Measurements from ENCODE around the gene TIMM10B. TPM values are rescaled to one million over a fixed set of nuclear protein-coding genes. Genes with fewer than 3 reads are reported as not detected.

Gene TIMM10B
- total RNA-seq, 1 experiment from 2014 or later = 22.3 TPM

DNA sequence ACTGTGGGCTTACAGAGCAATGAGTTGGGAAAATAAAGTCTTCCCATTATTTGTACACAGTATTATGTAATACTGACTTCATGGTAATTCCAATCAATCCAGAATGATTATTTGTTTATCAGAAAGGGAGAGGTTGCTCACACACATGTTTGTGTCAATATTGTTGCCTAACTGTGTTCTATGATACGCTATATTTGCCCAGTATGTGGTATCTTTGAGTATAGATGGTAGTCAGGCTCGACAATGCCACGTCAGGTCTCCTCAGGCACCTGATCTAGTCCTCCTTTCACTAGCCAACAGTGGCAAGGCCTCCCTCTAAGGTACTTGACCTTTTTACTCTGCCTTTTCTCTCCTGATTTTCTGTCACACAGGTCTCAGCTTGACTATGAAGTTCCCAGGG lies 21.1 kb downstream of the TIMM10B start:
- TF ChIP-seq, protein P1, sequence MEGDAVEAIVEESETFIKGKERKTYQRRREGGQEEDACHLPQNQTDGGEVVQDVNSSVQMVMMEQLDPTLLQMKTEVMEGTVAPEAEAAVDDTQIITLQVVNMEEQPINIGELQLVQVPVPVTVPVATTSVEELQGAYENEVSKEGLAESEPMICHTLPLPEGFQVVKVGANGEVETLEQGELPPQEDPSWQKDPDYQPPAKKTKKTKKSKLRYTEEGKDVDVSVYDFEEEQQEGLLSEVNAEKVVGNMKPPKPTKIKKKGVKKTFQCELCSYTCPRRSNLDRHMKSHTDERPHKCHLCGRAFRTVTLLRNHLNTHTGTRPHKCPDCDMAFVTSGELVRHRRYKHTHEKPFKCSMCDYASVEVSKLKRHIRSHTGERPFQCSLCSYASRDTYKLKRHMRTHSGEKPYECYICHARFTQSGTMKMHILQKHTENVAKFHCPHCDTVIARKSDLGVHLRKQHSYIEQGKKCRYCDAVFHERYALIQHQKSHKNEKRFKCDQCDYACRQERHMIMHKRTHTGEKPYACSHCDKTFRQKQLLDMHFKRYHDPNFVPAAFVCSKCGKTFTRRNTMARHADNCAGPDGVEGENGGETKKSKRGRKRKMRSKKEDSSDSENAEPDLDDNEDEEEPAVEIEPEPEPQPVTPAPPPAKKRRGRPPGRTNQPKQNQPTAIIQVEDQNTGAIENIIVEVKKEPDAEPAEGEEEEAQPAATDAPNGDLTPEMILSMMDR (conservative IDR thresholded peaks at IDR 0.05) = no peak
- no peak for TF ChIP-seq EZH2 (IDR thresholded peaks at IDR 0.05; ENCODE audit: low read depth)
- intact Hi-C loops (cut with micrococcal nuclease; ENCODE audit: unreplicated experiment) = no loop called here
- Histone ChIP-seq H3K27ac (no peak overlapping the region), H3K9me3 (ENCODE audit: insufficient read depth, low read depth) (no peaks in the 10 kb centered on the region), H3K9me2 (ENCODE audit: insufficient read depth) (no peaks in the 10 kb centered on the region), H4K20me1 (ENCODE audit: insufficient read depth) (no peaks in the 10 kb centered on the region), H3K4me1 (replicated peaks; ENCODE audit: insufficient read depth) (no peaks in the 10 kb centered on the region), H2AFZ (no peak overlapping the region), H3F3A (ENCODE audit: insufficient read depth, low read depth) (no peaks in the 10 kb centered on the region), H3K4me2 (no peak overlapping the region), H3K79me2 (ENCODE audit: low read depth) (no peaks in the 10 kb centered on the region), H3K36me3 (ENCODE audit: low read depth) (no peaks in the 10 kb centered on the region), H3K27me3 (ENCODE audit: insufficient read depth, low read depth) (no peaks in the 10 kb centered on the region), H3K4me3 (no peak overlapping the region)
- no peak for DNase-seq
- CTCF ChIA-PET = no interaction called here
- no TSS peak for BruUV-seq (replicated peaks)
- POLR2A ChIA-PET (ENCODE audit: unreplicated experiment) = no interaction called here

DNA sequence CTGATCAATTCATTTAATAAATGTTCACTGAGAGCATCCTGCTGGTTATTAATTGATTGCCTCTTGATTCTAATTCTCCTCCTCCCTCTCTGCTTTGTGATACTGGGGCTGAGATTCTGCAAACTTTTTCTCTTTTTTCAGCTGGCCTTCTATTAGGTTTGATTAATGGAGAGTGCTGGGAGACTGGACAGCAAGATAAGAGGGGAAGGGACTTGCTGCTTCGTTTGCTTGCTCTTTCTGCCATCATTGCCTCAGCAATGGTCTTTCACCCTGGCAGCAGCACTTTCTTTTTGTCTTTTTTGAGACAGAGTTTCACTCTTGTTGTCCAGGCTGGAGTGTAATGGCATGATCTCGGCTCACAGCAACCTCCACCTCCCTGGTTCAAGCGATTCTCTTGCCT lies 22.9 kb downstream of the TIMM10B start:
- Histone ChIP-seq H3K9me2 (ENCODE audit: insufficient read depth) (no peaks in the 10 kb centered on the region), H3K4me1 (replicated peaks; ENCODE audit: insufficient read depth) (no peaks in the 10 kb centered on the region), H3K4me3 (no peak overlapping the region), H2AFZ (no peak overlapping the region), H3K36me3 (ENCODE audit: low read depth) (no peaks in the 10 kb centered on the region), H4K20me1 (ENCODE audit: insufficient read depth) (no peaks in the 10 kb centered on the region), H3K9me3 (ENCODE audit: insufficient read depth, low read depth) (no peaks in the 10 kb centered on the region), H3K4me2 (no peak overlapping the region), H3K27ac (no peak overlapping the region), H3F3A (ENCODE audit: insufficient read depth, low read depth) (no peaks in the 10 kb centered on the region), H3K79me2 (ENCODE audit: low read depth) (no peaks in the 10 kb centered on the region), H3K27me3 (ENCODE audit: insufficient read depth, low read depth) (no peaks in the 10 kb centered on the region)
- TF ChIP-seq EZH2 (IDR thresholded peaks at IDR 0.05; ENCODE audit: low read depth) = no peak
- TF ChIP-seq, protein P1 (conservative IDR thresholded peaks at IDR 0.05) = no peak
- ChIA-PET CTCF (interaction anchor here (0.6 kb wide), 1 partner anchor 20 kb away, joined by 4 read pairs; no protein-coding TSS in a partner anchor), POLR2A (ENCODE audit: unreplicated experiment) (no interaction called here)
- BruUV-seq (replicated peaks) = no TSS peak
- intact Hi-C loops (cut with micrococcal nuclease; ENCODE audit: unreplicated experiment) = no loop called here
- no peak for DNase-seq

DNA sequence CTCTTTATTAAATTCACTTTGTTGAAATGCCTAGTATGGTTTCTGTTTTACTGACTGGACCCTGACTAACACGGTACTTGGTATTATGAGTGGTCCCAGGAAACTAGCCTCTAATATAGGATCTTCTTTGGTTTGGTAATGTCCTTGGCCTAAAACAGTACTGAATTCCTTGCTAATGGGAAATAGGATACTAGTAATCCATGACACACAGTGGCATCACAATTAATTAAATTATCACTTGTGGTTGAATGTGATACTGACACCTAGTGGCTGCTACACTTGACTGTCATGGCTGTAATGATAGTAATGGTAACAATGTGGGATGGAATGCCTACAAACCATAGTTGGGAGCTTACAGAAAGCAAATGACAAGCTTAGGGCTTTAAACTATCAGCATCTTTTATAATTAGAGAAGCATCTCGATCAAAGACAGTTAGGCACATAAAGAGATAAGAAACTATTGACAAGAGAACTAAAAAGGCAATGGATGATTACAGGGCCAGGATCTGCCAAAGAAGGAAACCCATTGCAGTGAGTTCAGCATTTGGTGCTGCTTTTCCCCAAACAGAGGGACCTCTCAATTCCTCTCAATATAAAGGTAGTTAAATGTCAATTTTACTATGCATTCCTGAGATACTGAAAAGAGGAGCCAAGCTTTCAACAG lies 24.4 kb downstream of the TIMM10B start:
- H3K9me3 ChIP-seq (ENCODE audit: insufficient read depth, low read depth) = no peaks in the 10 kb centered on the region
- BruUV-seq (replicated peaks) = no TSS peak
- no peaks in the 10 kb centered on the region for H3K27me3 ChIP-seq (ENCODE audit: insufficient read depth, low read depth)
- no peaks in the 10 kb centered on the region for H3K79me2 ChIP-seq (ENCODE audit: low read depth)
- H2AFZ ChIP-seq = no peak overlapping the region
- H3K36me3 ChIP-seq (ENCODE audit: low read depth) = no peaks in the 10 kb centered on the region
- H3K4me3 ChIP-seq = no peak overlapping the region
- intact Hi-C loops (cut with micrococcal nuclease; ENCODE audit: unreplicated experiment) = loop anchor here (1.0 kb wide), 1 partner anchor 126 kb away; no protein-coding TSS in a partner anchor
- DNase-seq = peak in 1 of 2 experiments; percentile 37
- POLR2A ChIA-PET (ENCODE audit: unreplicated experiment) = no interaction called here
- H3K9me2 ChIP-seq (ENCODE audit: insufficient read depth) = no peaks in the 10 kb centered on the region
- CTCF ChIA-PET = interaction anchor here (0.9 to 2.3 kb wide), 3 partner anchors 13 to 132 kb away, joined by 3 to 14 read pairs (median 3); no protein-coding TSS in a partner anchor
- TF ChIP-seq, protein P1 (conservative IDR thresholded peaks at IDR 0.05) = peak; percentile 72
- no peak for TF ChIP-seq EZH2 (IDR thresholded peaks at IDR 0.05; ENCODE audit: low read depth)
- no peaks in the 10 kb centered on the region for H3K4me1 ChIP-seq (replicated peaks; ENCODE audit: insufficient read depth)
- H3K27ac ChIP-seq = no peak overlapping the region
- H3K4me2 ChIP-seq = no peak overlapping the region
- no peaks in the 10 kb centered on the region for H3F3A ChIP-seq (ENCODE audit: insufficient read depth, low read depth)
- H4K20me1 ChIP-seq (ENCODE audit: insufficient read depth) = no peaks in the 10 kb centered on the region

All from PC-9 (cell line).